Endothelial cell of umbilical vein (primary cell): ENCODE results near the gene GPR33.

Experiments
- CTCF ChIP-seq, 2 donors: IDR thresholded peaks; 1 replicate in 1 of 2; 2 replicates in 1 of 2; pipeline ENCODE4 v1.5.1; 2011; ENCODE audit warnings: low read length in 2 of 2, mild to moderate bottlenecking in 2 of 2, moderate library complexity in 2 of 2, control low read depth in 1 of 2, inconsistent platforms in 1 of 2, low read depth in 1 of 2; ENCODE audit not compliant: insufficient read depth in 1 of 2; ENCODE audit errors: extremely low read depth in 1 of 2
- POLR2A ChIP-seq: IDR thresholded peaks from 2 replicates; pipeline ENCODE4 v1.6.1; 2012; ENCODE audit warnings: low read depth, mild to moderate bottlenecking, control low read depth, low read length
- POLR2AphosphoS5 ChIP-seq: IDR thresholded peaks from 2 replicates; pipeline ENCODE4 v1.6.1; 2012; ENCODE audit warnings: low read depth, mild to moderate bottlenecking, control low read depth, low read length, moderate library complexity; ENCODE audit not compliant: insufficient read depth

GRCh38 chr14:31484754-31485153 lies 3.1 kb downstream of the GPR33 start:
- no peak for TF ChIP-seq CTCF (IDR thresholded peaks at IDR 0.05; ENCODE audit: extremely low read depth in 1 of 2, insufficient read depth in 1 of 2, low read depth in 1 of 2, low read length in 2 of 2)
- TF ChIP-seq POLR2A: no peak
- TF ChIP-seq POLR2AphosphoS5: no peak
